Activated CD8-positive, alpha-beta memory T cell treated with anti-CD3 and anti-CD28 coated beads for 48 hours (primary cell): ENCODE measurements around the gene FLRT1.
"Not testable (repeated sequence)": the region's sequence is repeated elsewhere in the genome, so short reads cannot be mapped to it uniquely, and the experiment has no call there.

Experiments
- DNase-seq, 3 experiments: peaks; one replicate each; pipeline ENCODE4 v3.0.0-alpha.2; 2020; ENCODE audit warnings: low read depth in 2 of 3, low spot score in 2 of 3

FLRT1 gene

GRCh38 chr11:64044730-64045393 lies 9.1 kb downstream of the FLRT1 start:
- no peak for DNase-seq

DNA sequence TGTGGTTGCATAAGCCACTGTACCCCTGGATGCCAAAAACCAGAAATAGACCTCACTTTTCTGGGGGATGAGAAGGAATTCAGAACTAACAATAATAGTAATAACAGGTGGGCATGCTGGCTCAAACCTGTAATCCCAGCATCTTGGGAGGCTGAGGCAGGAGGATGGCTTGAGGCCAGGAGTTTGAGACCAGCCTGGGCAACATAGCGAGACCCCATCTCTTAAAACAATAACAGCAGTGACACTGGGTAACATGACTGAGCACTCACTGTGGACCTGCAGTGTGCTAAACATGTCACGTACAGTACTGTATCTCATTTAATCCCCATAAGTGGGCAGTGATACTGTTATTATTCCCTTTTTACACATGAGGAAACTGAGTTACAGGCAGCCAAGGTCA lies 10.0 kb downstream of the FLRT1 start:
- DNase-seq: no peak

DNA sequence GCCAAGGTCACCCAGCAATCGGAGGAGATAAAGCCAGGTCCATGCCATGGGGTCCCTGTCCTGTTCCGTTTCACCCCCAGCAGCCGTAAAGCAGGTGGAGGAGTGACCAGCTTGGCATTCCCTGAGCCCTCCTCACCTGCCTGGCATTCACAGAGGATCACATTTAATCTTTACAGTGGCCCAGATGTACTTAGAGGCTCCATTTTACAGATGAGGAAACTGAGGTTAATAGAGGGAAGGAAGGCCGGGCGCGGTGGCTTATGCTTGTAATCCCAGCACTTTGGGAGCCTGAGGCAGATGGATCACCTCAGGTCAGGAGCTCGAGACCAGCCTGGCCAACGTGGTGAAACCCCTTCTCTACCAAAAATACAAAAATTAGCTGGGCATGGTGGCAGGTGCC lies 11.6 kb downstream of the FLRT1 start:
- DNase-seq: not testable (repeated sequence)

DNA sequence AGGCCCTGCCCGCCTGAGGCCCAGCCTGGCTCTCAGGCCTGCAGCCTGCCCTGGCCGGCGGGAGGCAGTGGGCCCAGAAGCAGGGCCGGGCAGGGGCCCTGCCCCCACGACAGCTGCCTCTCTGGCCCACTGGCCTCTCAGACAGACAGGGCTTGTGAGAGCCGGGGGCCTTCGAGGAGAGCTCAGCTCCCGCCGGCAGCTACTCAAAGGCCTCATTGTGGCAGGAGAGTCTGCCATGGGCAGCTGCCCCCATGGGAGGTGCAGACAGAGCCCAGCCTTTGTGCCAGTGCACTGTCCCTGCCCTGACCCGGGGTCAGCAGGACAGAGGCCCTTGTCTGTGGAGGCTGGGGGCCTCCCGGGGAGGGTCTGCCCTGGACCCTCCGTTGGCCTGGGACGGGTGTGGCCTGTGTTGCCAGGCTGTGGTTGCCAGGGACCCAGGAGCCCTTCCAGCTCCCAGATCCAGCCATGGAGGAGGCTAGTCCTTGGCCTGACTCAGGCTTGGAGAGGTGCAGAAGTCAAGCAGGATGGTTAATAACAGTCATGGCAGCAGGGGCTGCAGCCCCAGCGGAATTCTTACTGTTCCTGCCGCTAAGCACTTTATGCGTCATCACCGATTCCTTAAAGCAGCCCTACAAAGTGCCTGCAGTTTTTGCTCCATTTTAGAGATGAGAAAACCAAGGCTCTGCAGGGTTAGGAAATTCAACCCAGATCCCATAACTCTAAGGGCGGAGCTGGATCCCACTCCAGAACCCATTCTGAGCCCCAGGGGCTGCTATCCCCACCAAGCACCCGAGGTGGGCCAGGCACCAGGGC lies 12.5 kb downstream of the FLRT1 start:
- no peak for DNase-seq

DNA sequence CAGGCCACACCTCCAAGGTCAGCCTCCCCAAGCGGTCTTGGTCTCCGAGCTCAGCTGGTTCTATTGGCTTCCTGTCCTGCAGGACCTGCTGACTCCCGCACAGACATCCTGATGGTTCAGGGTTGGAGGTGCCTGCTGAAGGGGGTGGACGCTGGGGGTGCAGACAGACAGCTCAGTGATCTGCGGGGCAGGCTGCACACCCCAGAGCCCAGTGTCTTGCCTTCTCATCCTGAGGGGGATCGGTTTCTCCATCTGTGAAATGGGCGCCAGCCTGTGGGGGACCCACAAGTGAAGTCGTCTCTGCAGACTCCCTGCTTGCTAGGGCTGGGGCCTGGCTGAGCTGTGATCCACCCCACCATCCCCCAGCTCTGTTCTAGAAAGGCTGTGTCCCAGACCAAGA lies 13.8 kb downstream of the FLRT1 start:
- no peak for DNase-seq

DNA sequence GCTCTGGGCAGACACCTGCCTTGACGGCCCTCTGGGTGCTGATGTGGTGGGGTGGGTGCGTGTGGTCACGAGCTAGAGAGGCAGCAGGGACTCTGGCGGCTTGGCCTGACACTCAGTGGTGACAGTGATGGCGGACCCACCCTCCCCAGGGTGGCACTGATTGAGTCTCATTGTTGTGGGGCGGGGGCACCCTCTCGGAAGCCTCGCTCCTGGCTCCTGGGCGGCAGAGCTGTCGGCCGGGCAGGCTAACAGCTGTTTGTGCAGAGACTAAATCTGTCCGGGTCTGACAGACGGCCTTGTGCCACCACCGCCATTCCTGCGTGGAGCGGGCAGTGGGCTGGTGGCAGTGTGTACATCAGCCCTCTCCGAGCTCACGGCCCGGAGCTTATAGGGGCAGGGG lies 15.6 kb downstream of the FLRT1 start:
- no peak for DNase-seq

DNA sequence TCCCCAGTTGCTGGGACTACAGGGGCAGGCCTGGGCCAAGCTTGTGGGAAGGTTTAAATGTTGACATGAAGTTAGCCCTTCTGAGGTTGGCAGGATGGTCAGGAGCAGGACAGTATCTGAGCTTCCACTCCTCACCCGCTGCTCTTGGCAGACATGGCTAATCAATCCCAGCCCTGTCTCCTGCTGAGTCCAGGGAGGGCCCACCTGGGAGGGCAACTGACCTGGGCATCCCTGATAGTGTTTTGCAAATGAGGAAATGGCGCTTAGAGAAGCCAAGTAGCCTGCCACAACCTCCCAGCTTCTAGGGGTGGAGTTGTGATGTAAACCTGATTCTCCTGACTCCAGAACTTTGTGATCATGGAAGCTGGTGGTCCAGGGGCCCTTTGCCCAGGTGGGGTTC lies 16.7 kb downstream of the FLRT1 start:
- no peak for DNase-seq

DNA sequence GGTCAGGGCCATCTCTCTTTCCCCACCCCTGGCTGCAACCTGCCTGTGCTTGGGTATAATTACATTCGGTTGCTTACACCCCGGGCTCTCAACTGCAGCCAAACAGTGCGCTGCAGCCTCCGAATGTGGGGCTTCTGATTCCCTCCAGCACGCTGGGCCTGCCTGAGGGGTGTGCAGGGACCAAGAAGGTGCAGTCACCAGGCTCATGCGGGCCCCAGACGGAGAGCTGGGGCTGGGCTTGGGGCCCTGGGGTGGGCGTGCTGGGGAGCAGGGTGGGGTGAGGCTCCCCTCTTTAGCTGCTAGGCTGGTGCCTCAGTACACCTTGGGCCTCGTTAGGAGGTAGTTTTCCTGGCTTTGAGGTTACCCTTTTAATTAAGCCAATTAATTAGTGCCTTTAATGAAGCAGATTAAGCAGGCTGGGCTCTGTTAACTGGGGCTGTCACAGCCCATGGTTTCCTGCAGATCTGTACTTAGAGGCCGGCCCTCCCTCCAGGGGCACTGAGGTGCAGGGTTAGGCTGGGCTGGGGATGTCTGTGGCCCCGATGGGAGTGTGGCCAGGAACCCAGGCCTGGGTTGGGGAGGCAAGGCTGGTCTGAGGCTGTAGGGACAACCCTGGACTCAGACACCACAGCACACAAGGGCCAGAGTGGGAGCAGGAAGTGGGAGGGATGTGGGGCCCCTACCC lies 17.3 kb downstream of the FLRT1 start:
- DNase-seq: no peak

DNA sequence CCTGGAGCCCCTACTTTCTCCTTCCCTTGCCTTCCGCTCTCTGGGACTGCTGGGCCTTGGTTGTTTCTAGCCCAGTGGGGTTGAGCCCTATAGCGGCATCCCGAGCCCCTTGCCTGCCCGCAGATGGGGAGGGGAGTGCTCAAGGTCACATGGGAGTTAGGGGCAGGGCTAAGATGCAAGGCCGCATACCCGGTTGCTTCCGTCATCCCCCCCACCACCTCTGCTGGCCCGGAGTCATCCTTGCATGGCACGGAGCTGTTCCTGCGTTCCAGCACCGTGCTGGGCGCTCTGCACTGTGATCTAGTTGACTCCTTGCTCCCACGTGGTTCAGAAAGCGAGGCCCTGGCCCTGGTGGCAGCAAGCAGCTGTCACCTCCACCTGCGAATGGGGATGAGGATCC lies 18.0 kb downstream of the FLRT1 start:
- no peak for DNase-seq

GRCh38 chr11:64055077-64055476 lies 19.3 kb downstream of the FLRT1 start:
- no peak for DNase-seq

- no peak for DNase-seq
Observed at GRCh38 chr11:64056213-64056785, 20.6 kb downstream of the FLRT1 start.

- DNase-seq: no peak
Observed at GRCh38 chr11:64056861-64057260, 21.1 kb downstream of the FLRT1 start.

DNA sequence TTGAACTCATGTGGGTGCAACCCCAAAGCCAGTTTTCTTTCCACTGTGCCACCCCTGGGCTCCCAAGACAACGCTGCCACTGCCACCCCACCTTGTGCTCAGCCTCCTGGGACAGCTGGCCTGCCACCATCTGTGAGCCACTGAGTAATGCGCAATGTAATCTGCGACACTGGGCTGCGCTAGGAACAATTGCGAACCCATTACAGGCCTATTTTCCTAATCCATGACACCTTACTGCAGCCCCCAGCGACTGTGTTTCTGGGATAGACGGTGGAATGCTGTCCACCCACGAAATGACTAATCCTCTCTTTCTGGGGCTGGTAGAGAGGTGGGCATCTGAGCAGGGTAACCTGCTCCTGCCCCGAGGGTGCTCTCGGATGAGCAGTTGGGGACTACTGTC lies 22.2 kb downstream of the FLRT1 start:
- DNase-seq: no peak

DNA sequence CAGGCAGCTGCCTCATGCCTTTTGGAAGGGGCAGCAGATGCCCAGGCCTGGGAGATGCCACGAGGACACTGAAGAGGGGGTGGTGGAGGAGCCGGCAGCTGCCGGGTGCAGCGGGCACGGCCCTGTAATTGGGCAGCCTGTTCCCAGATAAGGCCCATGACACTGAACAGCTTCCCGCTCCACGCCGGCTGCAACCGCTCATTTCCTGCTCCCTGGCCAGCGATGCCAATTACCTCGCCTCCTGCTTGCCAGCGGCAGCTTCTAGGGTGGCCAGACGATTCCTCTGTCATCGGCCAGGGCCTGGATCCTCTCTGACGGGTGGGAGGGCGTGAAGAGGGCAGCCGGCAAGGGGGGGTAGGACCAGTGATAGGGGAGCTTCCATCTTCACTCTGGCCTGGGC lies 22.8 kb downstream of the FLRT1 start:
- no peak for DNase-seq

GRCh38 chr11:64059339-64060140 lies 23.8 kb downstream of the FLRT1 start:
- DNase-seq: no peak

DNA sequence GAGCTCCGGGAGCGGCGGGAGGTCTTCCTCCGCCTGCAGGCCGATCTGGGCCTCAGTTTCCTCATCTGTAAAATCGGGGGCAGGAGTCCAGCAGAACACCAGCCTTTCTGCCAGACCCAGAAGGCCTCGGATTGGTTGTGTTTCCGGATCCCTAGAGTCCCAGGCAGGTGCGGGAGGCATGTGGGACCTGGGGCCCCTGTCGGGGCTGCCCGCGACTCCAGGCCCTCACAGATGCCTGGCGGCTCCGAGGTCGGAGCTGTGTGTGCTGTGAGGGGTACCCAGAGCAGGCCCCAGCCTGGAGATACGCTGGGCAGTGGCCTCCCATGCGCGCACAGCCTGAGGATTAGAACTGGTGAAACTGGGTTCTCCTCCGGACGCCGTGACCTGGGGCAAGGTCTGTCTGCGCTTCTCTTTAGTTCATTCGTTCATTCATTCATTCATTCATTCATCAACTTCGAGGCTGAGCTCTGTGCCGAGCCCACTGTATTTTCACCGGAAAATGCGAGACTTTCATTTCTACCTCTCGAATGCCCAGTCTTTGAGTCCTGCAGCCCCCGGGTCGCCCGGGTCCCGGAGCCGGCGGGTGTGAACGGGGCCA lies 24.6 kb downstream of the FLRT1 start:
- no peak for DNase-seq

DNA sequence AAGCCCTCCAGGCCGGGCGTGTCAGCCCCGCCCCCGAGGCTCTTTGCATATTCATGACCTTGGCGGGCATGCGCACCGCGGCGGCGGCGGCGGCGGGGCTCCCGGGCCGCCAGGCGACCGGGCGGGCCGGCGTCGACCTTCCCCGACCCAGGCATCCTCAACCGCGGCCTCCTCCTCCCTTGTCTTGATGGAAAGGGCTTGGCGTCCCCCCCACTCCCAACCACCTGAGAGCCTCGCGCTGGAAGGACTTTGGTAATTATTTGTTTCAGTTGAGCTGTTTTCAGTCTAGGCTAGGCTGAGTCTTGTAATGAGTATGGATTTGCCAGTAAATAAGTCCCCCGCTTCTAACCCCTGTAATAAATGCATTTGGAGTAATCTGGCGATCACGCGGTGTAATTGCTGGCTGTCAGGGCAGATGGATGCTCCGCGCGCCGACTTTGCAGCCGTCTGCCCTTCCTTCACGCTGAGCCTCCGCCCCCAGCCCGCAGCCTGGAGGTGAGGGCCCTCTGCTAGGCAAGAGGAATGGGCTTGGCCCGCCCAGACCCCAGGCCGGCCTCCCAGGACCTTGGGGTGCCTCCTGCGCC lies 25.2 kb downstream of the FLRT1 start:
- peak; percentile 15 to 25 (median 22) for DNase-seq

DNA sequence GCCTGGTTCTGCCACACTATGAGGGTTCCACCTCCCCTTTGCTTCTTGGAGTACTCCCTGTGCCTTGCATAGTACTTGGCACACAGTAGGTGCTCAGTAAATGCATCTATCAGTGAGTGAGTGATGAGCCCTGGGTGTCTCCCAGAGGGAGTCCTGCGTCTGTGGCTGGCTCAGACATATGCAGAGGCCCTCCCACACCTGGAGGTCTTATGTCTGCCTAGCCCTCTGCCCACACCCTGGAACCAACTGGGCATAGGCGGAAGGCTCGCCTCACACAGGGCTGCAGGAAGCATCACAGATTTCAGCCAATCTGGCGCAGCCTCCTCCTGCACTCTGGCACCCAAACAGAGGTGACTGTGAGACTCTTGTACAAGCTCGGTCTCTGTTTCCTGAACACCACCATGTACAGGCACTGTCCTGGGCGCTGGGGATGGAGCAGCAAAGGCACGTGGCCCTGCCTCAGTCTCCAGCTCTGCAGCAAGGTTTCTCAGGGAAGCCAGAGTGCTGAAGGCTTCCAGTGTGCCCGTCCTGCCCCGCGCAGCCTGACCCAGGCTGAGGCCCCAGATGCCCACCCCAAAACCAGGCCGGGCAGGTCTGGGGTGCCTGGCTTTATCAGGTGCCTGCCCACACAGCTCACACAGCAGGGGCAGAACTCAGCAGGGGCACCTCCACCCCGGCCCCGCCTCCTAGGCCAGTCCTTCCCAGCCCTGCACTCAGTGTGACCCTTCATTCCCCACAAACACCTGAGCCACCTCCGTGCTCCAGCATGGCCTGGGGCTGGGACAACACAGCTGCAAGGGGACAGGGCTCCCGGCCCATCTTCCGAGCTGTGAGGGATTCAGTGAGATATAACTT lies 26.7 kb downstream of the FLRT1 start:
- DNase-seq: no peak

DNA sequence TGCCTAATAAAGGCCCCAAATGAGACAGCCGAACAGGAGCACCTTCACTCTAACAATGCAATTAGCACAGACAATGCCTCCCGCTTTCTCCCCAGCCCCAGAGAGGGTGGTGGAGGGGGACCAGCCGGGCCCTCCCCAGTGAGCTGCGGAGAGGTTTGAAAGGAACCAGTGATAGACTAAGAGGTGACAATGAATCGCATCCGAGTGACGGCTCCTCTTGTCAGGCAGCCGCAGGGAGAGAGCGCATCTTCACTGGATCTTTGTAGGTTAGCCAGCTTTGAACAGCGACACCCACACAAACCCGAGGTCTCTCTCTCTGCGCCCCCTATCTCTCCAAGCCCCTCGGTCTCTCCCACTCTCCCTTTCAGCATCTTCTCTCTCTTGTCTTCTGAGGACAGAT lies 28.0 kb downstream of the FLRT1 start:
- no peak for DNase-seq
